CD14-positive monocyte (primary cell): Measurements from ENCODE around the gene ATP1A2. TPM values are rescaled to one million over a fixed set of nuclear protein-coding genes. Genes with fewer than 3 reads are reported as not detected.

Experiments
- DNase-seq, 3 donors: peaks; one replicate each; pipeline ENCODE4 v3.0.0-alpha.2; 2011 to 2022
- H2AFZ ChIP-seq: 2 replicates; pipeline ENCODE4 v1.6.0; 2012; ENCODE audit warnings: mild to moderate bottlenecking, low read depth, low read length, inconsistent platforms; ENCODE audit not compliant: insufficient read depth, poor library complexity, severe bottlenecking
- H3K27ac ChIP-seq, 2 donors: 1 replicate in 1 of 2; 2 replicates in 1 of 2; pipeline ENCODE4 v1.5.1; 2012 to 2013; ENCODE audit warnings: low read length in 2 of 2, control low read depth in 1 of 2, inconsistent platforms in 1 of 2, low read depth in 1 of 2, mild to moderate bottlenecking in 1 of 2
- H3K27me3 ChIP-seq, 2 donors: one replicate each; pipeline versions ENCODE4 v1.6.0 to v1.6.1; 2011 to 2013; ENCODE audit warnings: low read length in 2 of 2; ENCODE audit not compliant: control insufficient read depth in 2 of 2, insufficient read depth in 2 of 2
- H3K36me3 ChIP-seq, 2 donors: replicated peaks in 1 of 2; 1 replicate in 1 of 2; 2 replicates in 1 of 2; pipeline versions ENCODE4 v1.5.1 to v1.6.1; 2012 to 2013; ENCODE audit warnings: low read length in 2 of 2, control low read depth in 1 of 2, inconsistent platforms in 1 of 2, mild to moderate bottlenecking in 1 of 2; ENCODE audit not compliant: insufficient read depth in 2 of 2, control insufficient read depth in 1 of 2
- H3K4me1 ChIP-seq, 2 donors: 1 replicate in 1 of 2; 2 replicates in 1 of 2; pipeline versions ENCODE4 v1.5.1 to v1.6.1; 2012 to 2013; ENCODE audit warnings: low read length in 2 of 2, control low read depth in 1 of 2, inconsistent platforms in 1 of 2, mild to moderate bottlenecking in 1 of 2, moderate library complexity in 1 of 2; ENCODE audit not compliant: insufficient read depth in 2 of 2, control insufficient read depth in 1 of 2
- H3K4me2 ChIP-seq: replicated peaks from 2 replicates; pipeline ENCODE3; 2012; ENCODE audit warnings: low read length, moderate library complexity, mild to moderate bottlenecking; ENCODE audit not compliant: poor library complexity, severe bottlenecking; ENCODE audit errors: extremely low read depth
- H3K4me3 ChIP-seq, 3 experiments: fragments of 200-600 bp in 1 of 3; sonication (generic) in 1 of 3; replicated peaks in 1 of 3; 1 replicate in 2 of 3; 2 replicates in 1 of 3; pipeline ENCODE4 v1.5.1; 2011 to 2013; ENCODE audit warnings: low read length in 3 of 3, mild to moderate bottlenecking in 3 of 3, control low read depth in 2 of 3, low read depth in 2 of 3, inconsistent platforms in 1 of 3, moderate library complexity in 1 of 3
- H3K79me2 ChIP-seq: 2 replicates; pipeline ENCODE4 v1.6.0; 2012; ENCODE audit warnings: mild to moderate bottlenecking, control low read depth, inconsistent platforms, low read length, moderate library complexity; ENCODE audit not compliant: insufficient read depth
- H3K9ac ChIP-seq: 2 replicates; pipeline ENCODE4 v1.6.0; 2017; ENCODE audit warnings: low read length, mild to moderate bottlenecking; ENCODE audit not compliant: insufficient read depth, poor library complexity, severe bottlenecking
- H3K9me3 ChIP-seq, 2 donors: replicated peaks in 1 of 2; 1 replicate in 1 of 2; 2 replicates in 1 of 2; pipeline versions ENCODE4 v1.5.1 to v1.6.1; 2012 to 2013; ENCODE audit warnings: low read length in 2 of 2, control low read depth in 1 of 2; ENCODE audit not compliant: control insufficient read depth in 1 of 2, insufficient read depth in 1 of 2
- H4K20me1 ChIP-seq: 2 replicates; pipeline ENCODE4 v1.6.0; 2012; ENCODE audit warnings: mild to moderate bottlenecking, low read length, control low read depth, moderate library complexity; ENCODE audit not compliant: insufficient read depth
- H3K27ac Mint-ChIP-seq, 7 donors: one replicate each; pipeline ENCODE4 v1.8.0; 2020; ENCODE audit warnings: mild to moderate bottlenecking in 7 of 7, mixed read lengths in 7 of 7, moderate library complexity in 6 of 7, inconsistent platforms in 2 of 7
- H3K27me3 Mint-ChIP-seq, 3 donors: one replicate each; pipeline ENCODE4 v1.8.0; 2021 to 2022; ENCODE audit warnings: low read depth in 3 of 3, mild to moderate bottlenecking in 3 of 3, mixed read lengths in 3 of 3, moderate library complexity in 3 of 3, inconsistent platforms in 1 of 3
- H3K36me3 Mint-ChIP-seq, 2 donors: one replicate each; pipeline ENCODE4 v1.8.0; 2020; ENCODE audit warnings: mixed read lengths in 2 of 2, inconsistent platforms in 1 of 2, mild to moderate bottlenecking in 1 of 2
- H3K4me1 Mint-ChIP-seq: one replicate; pipeline ENCODE4 v1.8.0; 2020; ENCODE audit warnings: mild to moderate bottlenecking, mixed read lengths
- H3K4me3 Mint-ChIP-seq, 2 donors: one replicate each; pipeline ENCODE4 v1.8.0; 2020; ENCODE audit warnings: mild to moderate bottlenecking in 2 of 2, mixed read lengths in 2 of 2, moderate library complexity in 1 of 2
- H3K9me3 Mint-ChIP-seq, 7 donors: one replicate each; pipeline ENCODE4 v1.8.0; 2020 to 2022; ENCODE audit warnings: mixed read lengths in 7 of 7, mild to moderate bottlenecking in 6 of 7, moderate library complexity in 6 of 7, inconsistent platforms in 2 of 7
- CTCF ChIP-seq: fragments of 200-600 bp; IDR thresholded peaks from one replicate; pipeline ENCODE4 v1.8.0; 2022; ENCODE audit warnings: antibody characterized with exemption, mild to moderate bottlenecking
- WGBS: methylation state at CpG from one replicate; pipeline ENCODE4 v1.1.5; 2013; ENCODE audit warnings: missing lambda C conversion rate; ENCODE audit not compliant: insufficient coverage; 5-methylcytosine and 5-hydroxymethylcytosine counted together
- intact Hi-C, 2 donors: fragments of 100-400 bp; cut with micrococcal nuclease; formaldehyde crosslinking; loops; one replicate each; pipeline versions ENCODE4 v1.15.0 to v1.15.1; 2023
- polyA plus RNA-seq, 3 donors: library from polyadenylated mRNA; depleted of rRNA in 1 of 3; unstranded in 2 of 3; stranded (reverse) in 1 of 3; fragments of 300-500 nt in 2 of 3; fragments of >200 nt in 1 of 3; fragmentation: Illumina TruSeq in 2 of 3; gene quantifications; 1 replicate in 2 of 3; 2 replicates in 1 of 3; pipeline ENCODE4 v1.2.3, GENCODE V29; 2012 to 2021

Gene ATP1A2
- polyA plus RNA-seq, 3 donors: 0.03 TPM; not detected in 2

GRCh38 chr1:160076295-160076694, 39.3 kb upstream of the ATP1A2 start:
- Histone ChIP-seq H2AFZ (no peak overlapping the region), H3K9ac (no peak overlapping the region), H3K27me3 (peaks cover 16 to 24% of the 10 kb centered on the region in 2 donors), H3K79me2 (no peaks in the 10 kb centered on the region), H3K27ac (peak overlapping the region; percentile 60 to 72), H3K4me1 (peaks cover 44 to 49% of the 10 kb centered on the region in 2 donors), H3K9me3 (no peaks in the 10 kb centered on the region), H4K20me1 (no peaks in the 10 kb centered on the region), H3K36me3 (no peaks in the 10 kb centered on the region), H3K4me2 (peak overlapping the region; percentile 38), H3K4me3 (peak overlapping the region in 1 of 3 experiments; percentile 29)
- Mint-ChIP-seq H3K27me3 (peaks cover 16 to 25% (median 21%) of the 10 kb centered on the region in 3 donors), H3K4me3 (peak overlapping the region in 1 of 2 donors; percentile 58), H3K9me3 (peaks cover 0 to 2% (median 0%) of the 10 kb centered on the region in 7 donors), H3K27ac (peak overlapping the region; percentile 16 to 88 (median 82)), H3K36me3 (peaks cover 0 to 7% of the 10 kb centered on the region in 2 donors), H3K4me1 (peaks cover 37% of the 10 kb centered on the region)
- intact Hi-C loops: no loop called here
- TF ChIP-seq CTCF: no peak
- no peak for DNase-seq
- 86% methylated on average over 1 of the region's 3 CpGs for WGBS

- Mint-ChIP-seq H3K27me3 (peaks cover 12 to 29% (median 20%) of the 10 kb centered on the region in 3 donors), H3K27ac (peak overlapping the region; percentile 44 to 84 (median 72)), H3K4me1 (peaks cover 39% of the 10 kb centered on the region), H3K36me3 (no peaks in the 10 kb centered on the region), H3K9me3 (peaks cover 0 to 2% (median 0%) of the 10 kb centered on the region in 7 donors), H3K4me3 (peak overlapping the region in 1 of 2 donors; percentile 4)
- no peaks in the 10 kb centered on the region for H3K79me2 ChIP-seq
- no peak overlapping the region for H3K4me2 ChIP-seq
- peak overlapping the region; percentile 57 to 59 for H3K27ac ChIP-seq
- no peak overlapping the region for H2AFZ ChIP-seq
- intact Hi-C loops: no loop called here
- no peak for TF ChIP-seq CTCF
- H3K4me3 ChIP-seq: no peak overlapping the region
- peaks cover 16 to 31% of the 10 kb centered on the region in 2 donors for H3K27me3 ChIP-seq
- DNase-seq: peak; percentile 35 to 69 (median 50)
- H3K9me3 ChIP-seq: no peaks in the 10 kb centered on the region
- H4K20me1 ChIP-seq: no peaks in the 10 kb centered on the region
- no peak overlapping the region for H3K9ac ChIP-seq
- peaks cover 44 to 47% of the 10 kb centered on the region in 2 donors for H3K4me1 ChIP-seq
- H3K36me3 ChIP-seq: no peaks in the 10 kb centered on the region
These were observed 38.1 kb upstream of the ATP1A2 start for GRCh38 chr1:160077486-160077885.
